IPS-18c (cell line): ENCODE measurements around the gene GALNT2.
A peak's percentile ranks its signal among the peaks of the same experiment; 100 is the strongest.

Experiments used
- H3K4me3 ChIP-seq: 2 replicates; pipeline ENCODE4 v1.7.0; 2013; ENCODE audit warnings: low read depth, mild to moderate bottlenecking, low read length, moderate library complexity; ENCODE audit not compliant: insufficient read depth
- H3K9me3 ChIP-seq: one replicate; pipeline ENCODE4 v1.6.1; 2013; ENCODE audit warnings: mild to moderate bottlenecking, low read length, moderate library complexity; ENCODE audit not compliant: control insufficient read depth, insufficient read depth

Gene GALNT2

GRCh38 chr1:230282157-230282556 lies 215.1 kb downstream of the GALNT2 start:
- no peaks in the 10 kb centered on the region for H3K9me3 ChIP-seq
- no peak overlapping the region for H3K4me3 ChIP-seq

- Histone ChIP-seq H3K4me3 (no peak overlapping the region), H3K9me3 (peaks cover 2% of the 10 kb centered on the region)
Observed at GRCh38 chr1:230283678-230284077, 216.6 kb downstream of the GALNT2 start.

- Histone ChIP-seq H3K4me3 (no peak overlapping the region), H3K9me3 (peaks cover 2% of the 10 kb centered on the region)
Observed at GRCh38 chr1:230284891-230285290, 217.9 kb downstream of the GALNT2 start.

GRCh38 chr1:230285351-230285750 lies 218.3 kb downstream of the GALNT2 start:
- peaks cover 2% of the 10 kb centered on the region for H3K9me3 ChIP-seq

GRCh38 chr1:230286166-230286889 lies 219.3 kb downstream of the GALNT2 start:
- H3K9me3 ChIP-seq, result peaks cover 2% of the 10 kb centered on the region
- H3K4me3 ChIP-seq, result no peak overlapping the region

More at GRCh38 chr1:230285351-230285750, 218.3 kb downstream of the GALNT2 start:
- no peak overlapping the region for H3K4me3 ChIP-seq

GRCh38 chr1:230286890-230287269 lies 219.8 kb downstream of the GALNT2 start:
- peaks cover 2% of the 10 kb centered on the region for H3K9me3 ChIP-seq
- no peak overlapping the region for H3K4me3 ChIP-seq

- H3K4me3 ChIP-seq, result no peak overlapping the region
- peaks cover 2% of the 10 kb centered on the region for H3K9me3 ChIP-seq
Observed at GRCh38 chr1:230287674-230288315, 220.8 kb downstream of the GALNT2 start.

GRCh38 chr1:230288641-230289349 lies 221.8 kb downstream of the GALNT2 start:
- Histone ChIP-seq H3K9me3 (peaks cover 2% of the 10 kb centered on the region), H3K4me3 (no peak overlapping the region)

GRCh38 chr1:230289350-230289644 lies 222.3 kb downstream of the GALNT2 start:
- H3K9me3 ChIP-seq, result peaks cover 2% of the 10 kb centered on the region
- no peak overlapping the region for H3K4me3 ChIP-seq

- Histone ChIP-seq H3K9me3 (peaks cover 2% of the 10 kb centered on the region), H3K4me3 (peak overlapping the region; percentile 59)
Observed at GRCh38 chr1:230291731-230292620, 224.9 kb downstream of the GALNT2 start.

- Histone ChIP-seq H3K9me3 (peaks cover 2% of the 10 kb centered on the region), H3K4me3 (no peak overlapping the region)
Observed at GRCh38 chr1:230292689-230293389, 225.8 kb downstream of the GALNT2 start.

GRCh38 chr1:230293390-230293700 lies 226.3 kb downstream of the GALNT2 start:
- Histone ChIP-seq H3K4me3 (no peak overlapping the region), H3K9me3 (peaks cover under 1% of the 10 kb centered on the region)

- no peaks in the 10 kb centered on the region for H3K9me3 ChIP-seq
- no peak overlapping the region for H3K4me3 ChIP-seq
Observed at GRCh38 chr1:230295367-230295766, 228.3 kb downstream of the GALNT2 start.

GRCh38 chr1:230299191-230300006 lies 232.4 kb downstream of the GALNT2 start:
- Histone ChIP-seq H3K9me3 (no peaks in the 10 kb centered on the region), H3K4me3 (no peak overlapping the region)

GRCh38 chr1:230300322-230301301 lies 233.6 kb downstream of the GALNT2 start:
- no peak overlapping the region for H3K4me3 ChIP-seq
- H3K9me3 ChIP-seq, result no peaks in the 10 kb centered on the region
